ENCODE data around the gene EPS8L3.

DNA sequence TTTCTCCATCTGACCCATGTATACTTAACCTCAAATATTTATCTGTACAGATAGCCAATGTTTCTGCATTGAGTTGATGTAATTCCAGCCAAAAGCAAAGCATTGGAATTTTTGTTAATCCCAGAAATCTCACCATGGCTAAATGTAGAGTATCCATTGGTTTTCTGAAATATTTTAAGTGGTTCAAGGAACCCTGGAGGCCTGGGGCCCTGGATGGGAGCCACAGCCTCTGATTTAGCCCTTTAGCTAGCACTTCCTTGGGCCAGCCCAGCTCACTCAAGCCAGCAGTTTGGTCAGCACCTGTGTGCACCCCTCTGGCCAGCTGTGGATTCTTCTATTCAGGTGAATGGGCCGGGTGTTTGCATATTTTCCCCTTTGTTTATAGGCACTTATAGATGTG, 18.8 kb upstream of the EPS8L3 start:
- TF ChIP-seq, protein P1, sequence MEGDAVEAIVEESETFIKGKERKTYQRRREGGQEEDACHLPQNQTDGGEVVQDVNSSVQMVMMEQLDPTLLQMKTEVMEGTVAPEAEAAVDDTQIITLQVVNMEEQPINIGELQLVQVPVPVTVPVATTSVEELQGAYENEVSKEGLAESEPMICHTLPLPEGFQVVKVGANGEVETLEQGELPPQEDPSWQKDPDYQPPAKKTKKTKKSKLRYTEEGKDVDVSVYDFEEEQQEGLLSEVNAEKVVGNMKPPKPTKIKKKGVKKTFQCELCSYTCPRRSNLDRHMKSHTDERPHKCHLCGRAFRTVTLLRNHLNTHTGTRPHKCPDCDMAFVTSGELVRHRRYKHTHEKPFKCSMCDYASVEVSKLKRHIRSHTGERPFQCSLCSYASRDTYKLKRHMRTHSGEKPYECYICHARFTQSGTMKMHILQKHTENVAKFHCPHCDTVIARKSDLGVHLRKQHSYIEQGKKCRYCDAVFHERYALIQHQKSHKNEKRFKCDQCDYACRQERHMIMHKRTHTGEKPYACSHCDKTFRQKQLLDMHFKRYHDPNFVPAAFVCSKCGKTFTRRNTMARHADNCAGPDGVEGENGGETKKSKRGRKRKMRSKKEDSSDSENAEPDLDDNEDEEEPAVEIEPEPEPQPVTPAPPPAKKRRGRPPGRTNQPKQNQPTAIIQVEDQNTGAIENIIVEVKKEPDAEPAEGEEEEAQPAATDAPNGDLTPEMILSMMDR (IDR thresholded peaks at IDR 0.05) = no peak
- no peak for TF ChIP-seq POLR2A (IDR thresholded peaks at IDR 0.05)
